Endodermal cell (in vitro differentiated cells): ENCODE data around the gene ADAMTS12. TPM values are rescaled to one million over a fixed set of nuclear protein-coding genes. Genes with fewer than 3 reads are reported as not detected.

Source experiments
- DNase-seq: peaks from one replicate; pipeline ENCODE4 v3.0.0-alpha.2; 2017
- H3K27ac ChIP-seq: 2 replicates; pipeline ENCODE4 v1.5.1; 2013; ENCODE audit warnings: mild to moderate bottlenecking, low read depth, low read length, moderate library complexity
- H3K27me3 ChIP-seq: 2 replicates; pipeline ENCODE4 v1.6.1; 2013; ENCODE audit warnings: mild to moderate bottlenecking, low read length, moderate library complexity; ENCODE audit not compliant: insufficient read depth, control insufficient read depth, poor library complexity, severe bottlenecking
- H3K36me3 ChIP-seq: 2 replicates; pipeline ENCODE4 v1.7.0; 2013; ENCODE audit warnings: mild to moderate bottlenecking, low read length, moderate library complexity; ENCODE audit not compliant: control insufficient read depth, insufficient read depth
- H3K4me1 ChIP-seq: one replicate; pipeline ENCODE4 v1.7.0; 2013; ENCODE audit warnings: low read length; ENCODE audit not compliant: control insufficient read depth, insufficient read depth
- H3K4me3 ChIP-seq: 2 replicates; pipeline ENCODE4 v1.5.1; 2013; ENCODE audit warnings: mild to moderate bottlenecking, low read length, moderate library complexity
- H3K9ac ChIP-seq: 2 replicates; pipeline ENCODE4 v1.6.1; 2013; ENCODE audit warnings: mild to moderate bottlenecking, low read length, moderate library complexity; ENCODE audit not compliant: poor library complexity, severe bottlenecking; ENCODE audit errors: extremely low read depth
- H3K9me3 ChIP-seq: 2 replicates; pipeline ENCODE4 v1.6.1; 2013; ENCODE audit warnings: mild to moderate bottlenecking, low read length, moderate library complexity; ENCODE audit not compliant: control insufficient read depth
- H3K27ac Mint-ChIP-seq: 2 replicates; pipeline ENCODE4 v1.8.0; 2020; ENCODE audit warnings: mixed read lengths
- H3K27me3 Mint-ChIP-seq: 2 replicates; pipeline ENCODE4 v1.8.0; 2021; ENCODE audit warnings: mild to moderate bottlenecking, mixed read lengths; ENCODE audit not compliant: insufficient read depth
- H3K36me3 Mint-ChIP-seq: 2 replicates; pipeline ENCODE4 v1.8.0; 2020; ENCODE audit warnings: low read depth, mixed read lengths
- H3K4me1 Mint-ChIP-seq: 2 replicates; pipeline ENCODE4 v1.8.0; 2020; ENCODE audit warnings: mixed read lengths
- H3K4me3 Mint-ChIP-seq: 2 replicates; pipeline ENCODE4 v1.8.0; 2020; ENCODE audit warnings: mild to moderate bottlenecking, moderate library complexity, mixed read lengths
- H3K9me3 Mint-ChIP-seq: 2 replicates; pipeline ENCODE4 v1.8.0; 2020; ENCODE audit warnings: mild to moderate bottlenecking, mixed read lengths
- WGBS, 2 experiments: methylation state at CpG; one replicate each; pipeline versions ENCODE4 v1.1.5 to v1.1.7; 2013; ENCODE audit warnings: missing lambda C conversion rate in 2 of 2, mixed read lengths in 1 of 2; ENCODE audit not compliant: insufficient coverage in 1 of 2, insufficient read length in 1 of 2; 5-methylcytosine and 5-hydroxymethylcytosine counted together
- total RNA-seq, 2 donors: library from RNA; stranded (reverse); fragmentation: NEBNext Ultra II Directional in 1 of 2; extraction: Animal tissue kit (Norgen Biotek cat#: 25700) in 1 of 2; gene quantifications; 2 replicates in 1 of 2; 3 replicates in 1 of 2; pipeline ENCODE4 v1.2.1, GENCODE V29; 2021
- TF ChIP-seq, protein P1 (sequence below): fragments of 200-600 bp; sonication (generic); conservative IDR thresholded peaks from 2 replicates; pipeline ENCODE4 v1.5.0; 2021; ENCODE audit warnings: antibody characterized with exemption, mild to moderate bottlenecking

Gene ADAMTS12
- total RNA-seq, 2 donors from 2014 or later = 80.2 to 123 TPM

DNA sequence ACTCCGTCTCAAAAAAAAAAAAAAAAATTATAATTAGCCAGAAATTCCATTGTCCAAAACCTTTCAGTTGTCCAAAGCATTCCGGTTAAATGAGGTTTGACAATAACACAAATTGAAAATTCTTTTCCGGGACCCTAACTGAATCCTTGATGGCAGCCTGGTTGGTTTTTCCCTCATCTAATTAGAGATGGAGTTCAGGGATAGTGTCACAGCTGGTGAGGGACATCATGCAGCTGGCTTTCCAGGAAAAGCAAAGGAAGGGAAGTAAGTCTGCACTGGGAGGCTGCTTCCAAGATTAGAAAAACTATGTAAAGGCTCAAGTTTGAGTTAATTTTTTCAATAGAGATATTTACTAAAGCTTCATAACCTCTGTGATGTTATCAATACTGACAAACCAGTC lies 195.4 kb downstream of the ADAMTS12 start:
- no peak overlapping the region for H3K4me3 Mint-ChIP-seq
- Histone ChIP-seq H3K27ac (no peak overlapping the region), H3K4me3 (no peak overlapping the region), H3K27me3 (no peaks in the 10 kb centered on the region), H3K9me3 (peaks cover 47% of the 10 kb centered on the region), H3K9ac (no peak overlapping the region), H3K4me1 (no peaks in the 10 kb centered on the region), H3K36me3 (no peaks in the 10 kb centered on the region)
- TF ChIP-seq, protein P1, sequence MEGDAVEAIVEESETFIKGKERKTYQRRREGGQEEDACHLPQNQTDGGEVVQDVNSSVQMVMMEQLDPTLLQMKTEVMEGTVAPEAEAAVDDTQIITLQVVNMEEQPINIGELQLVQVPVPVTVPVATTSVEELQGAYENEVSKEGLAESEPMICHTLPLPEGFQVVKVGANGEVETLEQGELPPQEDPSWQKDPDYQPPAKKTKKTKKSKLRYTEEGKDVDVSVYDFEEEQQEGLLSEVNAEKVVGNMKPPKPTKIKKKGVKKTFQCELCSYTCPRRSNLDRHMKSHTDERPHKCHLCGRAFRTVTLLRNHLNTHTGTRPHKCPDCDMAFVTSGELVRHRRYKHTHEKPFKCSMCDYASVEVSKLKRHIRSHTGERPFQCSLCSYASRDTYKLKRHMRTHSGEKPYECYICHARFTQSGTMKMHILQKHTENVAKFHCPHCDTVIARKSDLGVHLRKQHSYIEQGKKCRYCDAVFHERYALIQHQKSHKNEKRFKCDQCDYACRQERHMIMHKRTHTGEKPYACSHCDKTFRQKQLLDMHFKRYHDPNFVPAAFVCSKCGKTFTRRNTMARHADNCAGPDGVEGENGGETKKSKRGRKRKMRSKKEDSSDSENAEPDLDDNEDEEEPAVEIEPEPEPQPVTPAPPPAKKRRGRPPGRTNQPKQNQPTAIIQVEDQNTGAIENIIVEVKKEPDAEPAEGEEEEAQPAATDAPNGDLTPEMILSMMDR = no peak
- WGBS, 2 experiments = 90 to 99% methylated on average over 3 of the region's 3 CpGs
- H3K4me1 Mint-ChIP-seq = peaks cover 13% of the 10 kb centered on the region
- H3K36me3 Mint-ChIP-seq = peaks cover 39% of the 10 kb centered on the region
- DNase-seq = no peak
- H3K27me3 Mint-ChIP-seq = no peaks in the 10 kb centered on the region
- H3K27ac Mint-ChIP-seq = peak overlapping the region; percentile 37
- H3K9me3 Mint-ChIP-seq = peaks cover 25% of the 10 kb centered on the region

DNA sequence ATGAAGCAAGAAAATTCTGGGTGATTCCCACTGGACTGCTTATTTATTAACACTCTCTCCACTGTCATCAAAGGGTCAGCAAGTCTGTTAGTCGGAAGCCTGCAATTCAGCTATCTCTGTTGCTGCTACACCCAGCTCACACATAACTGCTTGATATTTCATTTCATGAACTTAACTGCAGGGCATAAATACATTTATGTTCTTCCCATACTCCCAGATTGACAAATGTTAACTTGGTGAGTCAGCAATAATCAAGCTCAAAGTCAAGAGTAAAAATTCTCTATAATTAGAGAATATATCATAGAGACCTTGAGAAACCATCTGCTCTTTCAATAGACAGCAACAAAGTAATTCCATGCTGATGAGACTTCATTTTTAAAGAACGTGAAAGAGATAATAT lies 198.8 kb downstream of the ADAMTS12 start:
- WGBS, 2 experiments = 98 to 100% methylated on average over 1 of the region's 2 CpGs
- peaks cover 22% of the 10 kb centered on the region for H3K9me3 Mint-ChIP-seq
- H3K4me1 Mint-ChIP-seq = peaks cover 14% of the 10 kb centered on the region
- H3K27ac ChIP-seq = no peak overlapping the region
- no peaks in the 10 kb centered on the region for H3K4me1 ChIP-seq
- no peaks in the 10 kb centered on the region for H3K27me3 ChIP-seq
- no peak overlapping the region for H3K4me3 Mint-ChIP-seq
- DNase-seq = no peak
- no peak overlapping the region for H3K4me3 ChIP-seq
- peaks cover 28% of the 10 kb centered on the region for H3K36me3 Mint-ChIP-seq
- H3K9ac ChIP-seq = no peak overlapping the region
- no peaks in the 10 kb centered on the region for H3K36me3 ChIP-seq
- TF ChIP-seq, protein P1 = no peak
- no peaks in the 10 kb centered on the region for H3K27me3 Mint-ChIP-seq
- no peak overlapping the region for H3K27ac Mint-ChIP-seq
- peaks cover 39% of the 10 kb centered on the region for H3K9me3 ChIP-seq

DNA sequence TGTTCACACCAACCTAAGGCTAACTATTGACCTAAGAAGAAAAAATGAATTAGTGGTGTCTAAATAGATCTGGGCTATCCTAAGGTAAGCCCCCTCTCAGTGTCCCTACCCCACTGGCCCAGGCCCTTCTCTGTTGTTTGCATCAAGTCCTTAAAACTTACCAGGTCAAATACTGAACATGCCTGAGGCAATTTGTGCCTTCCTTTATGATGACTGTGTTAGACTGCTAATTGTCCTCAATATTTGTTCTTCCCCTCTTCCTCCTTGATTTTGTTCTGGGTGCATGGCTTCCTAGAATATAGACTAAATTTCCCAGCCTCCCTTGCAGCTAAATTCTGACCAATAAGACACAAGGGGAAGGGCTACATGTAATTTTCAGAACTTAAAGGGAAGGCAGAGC lies 199.9 kb downstream of the ADAMTS12 start:
- TF ChIP-seq, protein P1 = no peak
- Mint-ChIP-seq H3K36me3 (peaks cover 25% of the 10 kb centered on the region), H3K9me3 (peaks cover 18% of the 10 kb centered on the region), H3K4me1 (peaks cover 4% of the 10 kb centered on the region), H3K27ac (no peak overlapping the region), H3K27me3 (no peaks in the 10 kb centered on the region), H3K4me3 (no peak overlapping the region)
- no peaks in the 10 kb centered on the region for H3K4me1 ChIP-seq
- H3K9ac ChIP-seq = no peak overlapping the region
- no peaks in the 10 kb centered on the region for H3K36me3 ChIP-seq
- no peaks in the 10 kb centered on the region for H3K27me3 ChIP-seq
- no peak overlapping the region for H3K4me3 ChIP-seq
- peaks cover 34% of the 10 kb centered on the region for H3K9me3 ChIP-seq
- H3K27ac ChIP-seq = no peak overlapping the region
- DNase-seq = no peak
